ENCODE data around the gene MINAR1.

MINAR1 gene

DNA sequence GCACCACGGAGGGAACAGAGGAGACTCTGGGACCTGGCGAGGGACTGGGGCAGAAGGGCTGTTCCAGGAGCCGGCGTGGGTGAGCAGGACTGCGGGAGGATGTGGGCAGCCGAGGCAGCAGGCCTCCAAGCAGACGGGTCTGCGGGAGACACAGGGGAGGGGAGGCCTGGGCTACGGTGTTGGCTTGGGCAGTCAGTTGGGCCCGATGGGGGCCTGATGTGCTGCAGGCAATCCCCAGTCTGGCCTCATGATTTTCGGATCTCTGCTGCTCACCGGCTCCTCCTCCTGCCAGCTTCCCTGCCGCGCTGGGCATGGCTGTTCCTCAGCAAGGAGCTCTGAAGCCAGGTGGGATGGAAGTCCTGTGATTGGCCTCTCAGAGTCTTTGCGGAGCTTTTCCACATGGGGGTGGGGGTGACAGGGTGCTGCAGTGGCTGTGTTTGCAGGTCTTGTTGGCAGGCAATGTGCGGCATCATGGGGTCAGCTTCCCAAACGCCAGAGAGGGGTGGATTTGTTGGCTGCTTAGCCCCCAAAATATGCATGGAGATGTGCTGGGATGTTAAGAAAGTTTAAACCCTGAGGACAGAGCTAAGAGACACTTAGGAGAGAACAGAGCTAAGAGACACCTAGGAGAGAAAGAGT is 19.3 kb downstream of the MINAR1 start:
- no peak overlapping the region for H3K4me3 ChIP-seq (ENCODE audit: low read length)
- H3K9ac ChIP-seq (ENCODE audit: low read length): no peak overlapping the region
- H3K9me3 ChIP-seq (ENCODE audit: insufficient read depth, low read length): no peaks in the 10 kb centered on the region
- no peak overlapping the region for H3K4me2 ChIP-seq (ENCODE audit: low read length)
- no peaks in the 10 kb centered on the region for H4K20me1 ChIP-seq (ENCODE audit: insufficient read depth, low read length)
- no peak for TF ChIP-seq CTCF (IDR thresholded peaks at IDR 0.05; ENCODE audit: low read depth, low read length)
- no peak for TF ChIP-seq EZH2phosphoT487 (IDR thresholded peaks at IDR 0.05; ENCODE audit: low read depth)
- no peaks in the 10 kb centered on the region for H3K36me3 ChIP-seq (replicated peaks; ENCODE audit: low read depth, low read length)
- H3K27me3 ChIP-seq (ENCODE audit: low read depth, low read length): no peaks in the 10 kb centered on the region
- peaks cover 8% of the 10 kb centered on the region; the same call in 1 of the 2 replicates for H3K4me1 ChIP-seq (ENCODE audit: low read length)
- H2AFZ ChIP-seq (ENCODE audit: low read depth, low read length): no peak overlapping the region
- no peak overlapping the region for H3K27ac ChIP-seq (ENCODE audit: low read length)
- H3K79me2 ChIP-seq (ENCODE audit: low read length): no peaks in the 10 kb centered on the region

DNA sequence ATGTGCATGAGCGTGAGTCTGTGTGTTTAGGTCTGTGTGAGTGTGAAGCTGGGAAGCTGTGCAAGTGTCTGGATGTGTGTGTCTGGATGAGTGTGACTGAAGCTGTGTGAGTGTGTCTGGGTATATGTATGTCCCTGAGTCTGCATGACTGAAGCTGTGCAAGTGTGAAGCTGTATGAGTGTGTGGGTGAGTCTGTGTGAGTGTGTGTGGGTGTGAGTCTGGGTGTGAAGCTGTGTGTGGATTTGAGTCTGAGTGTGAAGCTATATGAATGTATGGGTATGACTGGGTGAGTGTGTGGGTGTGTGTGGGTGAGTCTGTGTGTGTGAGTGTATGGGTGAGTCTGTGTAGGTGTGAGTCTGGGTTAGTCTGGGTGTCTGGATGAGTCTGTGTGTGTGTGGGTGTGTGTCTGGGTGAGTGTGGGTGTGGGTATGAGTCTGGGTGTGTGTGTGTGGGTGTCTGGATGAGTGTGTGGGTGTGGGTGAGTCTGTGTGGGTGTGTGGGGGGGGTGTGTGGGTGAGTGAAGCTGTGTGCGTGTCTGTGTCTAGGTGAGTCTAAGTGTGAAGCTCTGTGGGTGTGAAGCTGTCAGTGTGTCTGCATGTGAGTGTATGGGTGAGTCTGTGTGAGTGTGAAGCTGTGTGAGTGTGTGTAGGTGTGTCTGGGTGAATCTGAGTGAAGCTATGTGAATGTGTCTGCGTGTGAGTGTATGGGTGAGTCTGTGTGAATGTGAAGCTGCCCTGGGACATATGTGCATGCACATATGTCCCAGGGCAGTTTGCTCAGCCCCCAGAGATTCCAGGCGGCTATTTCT is 20.3 kb downstream of the MINAR1 start:
- H3K4me2 ChIP-seq (ENCODE audit: low read length): no peak overlapping the region
- TF ChIP-seq CTCF (IDR thresholded peaks at IDR 0.05; ENCODE audit: low read depth, low read length): no peak
- no peak for TF ChIP-seq EZH2phosphoT487 (IDR thresholded peaks at IDR 0.05; ENCODE audit: low read depth)

DNA sequence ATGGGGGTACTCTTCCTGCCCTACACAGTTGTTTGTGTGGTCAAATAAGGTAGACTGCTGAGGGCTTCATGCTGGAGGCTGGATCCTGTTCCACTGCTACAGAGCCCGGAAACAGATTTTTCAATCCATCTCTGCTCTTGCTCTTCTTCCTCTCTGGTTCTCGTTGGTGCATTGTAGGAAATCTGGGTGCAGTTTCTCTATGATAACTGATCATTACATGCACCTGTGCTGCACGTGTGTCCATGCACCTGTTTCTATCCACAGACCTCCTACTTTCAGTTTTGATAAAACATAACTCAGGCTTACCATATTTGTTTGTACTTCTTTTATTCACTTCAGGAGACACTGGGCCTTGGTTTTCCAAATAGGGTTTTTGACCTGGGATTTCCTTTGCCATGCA is 21.3 kb downstream of the MINAR1 start:
- Histone ChIP-seq H3K4me1 (ENCODE audit: low read length) (peaks cover 8% of the 10 kb centered on the region; the same call in 1 of the 2 replicates), H3K79me2 (ENCODE audit: low read length) (no peaks in the 10 kb centered on the region), H3K4me2 (ENCODE audit: low read length) (no peak overlapping the region), H4K20me1 (ENCODE audit: insufficient read depth, low read length) (no peaks in the 10 kb centered on the region), H3K4me3 (ENCODE audit: low read length) (no peak overlapping the region), H3K9ac (ENCODE audit: low read length) (no peak overlapping the region), H3K27ac (ENCODE audit: low read length) (no peak overlapping the region), H3K9me3 (ENCODE audit: insufficient read depth, low read length) (no peaks in the 10 kb centered on the region), H2AFZ (ENCODE audit: low read depth, low read length) (no peak overlapping the region), H3K27me3 (ENCODE audit: low read depth, low read length) (no peaks in the 10 kb centered on the region), H3K36me3 (replicated peaks; ENCODE audit: low read depth, low read length) (no peaks in the 10 kb centered on the region)
- TF ChIP-seq EZH2phosphoT487 (IDR thresholded peaks at IDR 0.05; ENCODE audit: low read depth) (no peak), CTCF (IDR thresholded peaks at IDR 0.05; ENCODE audit: low read depth, low read length) (no peak)

More for the DNA sequence above, 20.3 kb downstream of the MINAR1 start:
- peaks cover 8% of the 10 kb centered on the region; the same call in 1 of the 2 replicates for H3K4me1 ChIP-seq (ENCODE audit: low read length)
- no peaks in the 10 kb centered on the region for H3K9me3 ChIP-seq (ENCODE audit: insufficient read depth, low read length)
- no peak overlapping the region for H3K27ac ChIP-seq (ENCODE audit: low read length)
- H3K36me3 ChIP-seq (replicated peaks; ENCODE audit: low read depth, low read length): no peaks in the 10 kb centered on the region
- no peak overlapping the region for H3K4me3 ChIP-seq (ENCODE audit: low read length)
- H3K27me3 ChIP-seq (ENCODE audit: low read depth, low read length): no peaks in the 10 kb centered on the region
- H2AFZ ChIP-seq (ENCODE audit: low read depth, low read length): no peak overlapping the region
- H3K9ac ChIP-seq (ENCODE audit: low read length): no peak overlapping the region
- no peaks in the 10 kb centered on the region for H4K20me1 ChIP-seq (ENCODE audit: insufficient read depth, low read length)
- H3K79me2 ChIP-seq (ENCODE audit: low read length): no peaks in the 10 kb centered on the region

- H3K9ac ChIP-seq (ENCODE audit: low read length): no peak overlapping the region
- peaks cover 8% of the 10 kb centered on the region; the same call in 1 of the 2 replicates for H3K4me1 ChIP-seq (ENCODE audit: low read length)
- H3K27ac ChIP-seq (ENCODE audit: low read length): no peak overlapping the region
- H2AFZ ChIP-seq (ENCODE audit: low read depth, low read length): no peak overlapping the region
- TF ChIP-seq CTCF (IDR thresholded peaks at IDR 0.05; ENCODE audit: low read depth, low read length) (no peak), EZH2phosphoT487 (IDR thresholded peaks at IDR 0.05; ENCODE audit: low read depth) (no peak)
- H3K79me2 ChIP-seq (ENCODE audit: low read length): no peaks in the 10 kb centered on the region
- H3K27me3 ChIP-seq (ENCODE audit: low read depth, low read length): no peaks in the 10 kb centered on the region
- H3K36me3 ChIP-seq (replicated peaks; ENCODE audit: low read depth, low read length): no peaks in the 10 kb centered on the region
- no peak overlapping the region for H3K4me3 ChIP-seq (ENCODE audit: low read length)
- no peak overlapping the region for H3K4me2 ChIP-seq (ENCODE audit: low read length)
- no peaks in the 10 kb centered on the region for H3K9me3 ChIP-seq (ENCODE audit: insufficient read depth, low read length)
- H4K20me1 ChIP-seq (ENCODE audit: insufficient read depth, low read length): no peaks in the 10 kb centered on the region
These were observed 21.9 kb downstream of the MINAR1 start for GRCh38 chr15:79454063-79454462.

Data from OCI-LY3 (cell line).